ENCODE results near the gene NEURL2. TPM values are rescaled to one million over a fixed set of nuclear protein-coding genes. Genes with fewer than 3 reads are reported as not detected.

Gene NEURL2
- total and polyA plus RNA-seq, 2 experiments from 2014 or later = 4.6 to 10.9 TPM

- Histone ChIP-seq H3K27me3 (ENCODE audit: insufficient read depth) (no peaks in the 10 kb centered on the region), H3K79me2 (replicated peaks; ENCODE audit: insufficient read depth) (no peaks in the 10 kb centered on the region), H3K4me3 (no peak overlapping the region), H3K27ac (ENCODE audit: low read depth) (no peak overlapping the region), H4K20me1 (replicated peaks; ENCODE audit: insufficient read depth) (peaks cover 10% of the 10 kb centered on the region), H3K4me2 (no peak overlapping the region), H3K4me1 (ENCODE audit: insufficient read depth) (no peaks in the 10 kb centered on the region), H3K36me3 (ENCODE audit: insufficient read depth) (peaks cover 15% of the 10 kb centered on the region), H3K9me2 (ENCODE audit: insufficient read depth) (no peaks in the 10 kb centered on the region), H2AFZ (no peak overlapping the region), H3F3A (replicated peaks; ENCODE audit: low read depth) (0 out of 2 replicates have a peak, but pooled peaks cover 3% of the 10 kb centered on the region)
- no peak overlapping the region for H3K27ac Mint-ChIP-seq
- H3K27me3 Mint-ChIP-seq (ENCODE audit: insufficient read depth, low read depth, poor library complexity) = peaks cover 20% of the 10 kb centered on the region
- no peak for TF ChIP-seq EZH2 (IDR thresholded peaks at IDR 0.05; ENCODE audit: low read depth, unreplicated experiment)
- TF ChIP-seq CREB1 (CRISPR knock-in tag; IDR thresholded peaks at IDR 0.05; ENCODE audit: low read depth) = no peak
- TF ChIP-seq ZNF114 (CRISPR knock-in tag; IDR thresholded peaks at IDR 0.05) = no peak
- no peak for TF ChIP-seq EZH2phosphoT487 (IDR thresholded peaks at IDR 0.05; ENCODE audit: unreplicated experiment)
- no peak for TF ChIP-seq STAT1 (IDR thresholded peaks at IDR 0.05; ENCODE audit: unreplicated experiment)
- TF ChIP-seq ZNF331 (CRISPR knock-in tag; IDR thresholded peaks at IDR 0.05; ENCODE audit: low read depth) = no peak
- no peak for TF ChIP-seq JUNB (IDR thresholded peaks at IDR 0.05; ENCODE audit: unreplicated experiment)
- TF ChIP-seq CTCF (conservative IDR thresholded peaks at IDR 0.05; ENCODE audit: low read depth in 2 of 2) = no peak
- TF ChIP-seq NANOG (IDR thresholded peaks at IDR 0.05; ENCODE audit: borderline replicate concordance) = no peak
- no peak for TF ChIP-seq POLR2AphosphoS5 (IDR thresholded peaks at IDR 0.05; ENCODE audit: low read depth)
- no peak for TF ChIP-seq ZNF462 (CRISPR knock-in tag; IDR thresholded peaks at IDR 0.05)
- TF ChIP-seq REST (IDR thresholded peaks at IDR 0.05; ENCODE audit: unreplicated experiment) = no peak
- no peak for TF ChIP-seq ETS1 (IDR thresholded peaks at IDR 0.05)
- ATAC-seq (no peak), DNase-seq (ENCODE audit: low spot score) (no peak)
- H3K36me3 Mint-ChIP-seq (ENCODE audit: low read depth) = peaks cover 65% of the 10 kb centered on the region
- no peak overlapping the region for H3K4me3 Mint-ChIP-seq
- no peaks in the 10 kb centered on the region for H3K4me1 Mint-ChIP-seq
- H3K9me3 Mint-ChIP-seq = no peaks in the 10 kb centered on the region; the same call in 2 of the 3 replicates
These were observed 8.2 kb upstream of the NEURL2 start for GRCh38 chr20:45899046-45899835.

Measured in GM23338 (cell line).